Camera-type eye (tissue), 1 donor: ENCODE results near the gene GPRASP1. TPM values are rescaled to one million over a fixed set of nuclear protein-coding genes. Genes with fewer than 3 reads are reported as not detected.

ENCODE experiments used
- total RNA-seq: library from RNA; depleted of rRNA; stranded (reverse); fragments of >200 nt; gene quantifications from one replicate; pipeline ENCODE4 v1.2.3, GENCODE V29; 2014

GPRASP1 gene
- total RNA-seq, result 33.8 TPM

DNA sequence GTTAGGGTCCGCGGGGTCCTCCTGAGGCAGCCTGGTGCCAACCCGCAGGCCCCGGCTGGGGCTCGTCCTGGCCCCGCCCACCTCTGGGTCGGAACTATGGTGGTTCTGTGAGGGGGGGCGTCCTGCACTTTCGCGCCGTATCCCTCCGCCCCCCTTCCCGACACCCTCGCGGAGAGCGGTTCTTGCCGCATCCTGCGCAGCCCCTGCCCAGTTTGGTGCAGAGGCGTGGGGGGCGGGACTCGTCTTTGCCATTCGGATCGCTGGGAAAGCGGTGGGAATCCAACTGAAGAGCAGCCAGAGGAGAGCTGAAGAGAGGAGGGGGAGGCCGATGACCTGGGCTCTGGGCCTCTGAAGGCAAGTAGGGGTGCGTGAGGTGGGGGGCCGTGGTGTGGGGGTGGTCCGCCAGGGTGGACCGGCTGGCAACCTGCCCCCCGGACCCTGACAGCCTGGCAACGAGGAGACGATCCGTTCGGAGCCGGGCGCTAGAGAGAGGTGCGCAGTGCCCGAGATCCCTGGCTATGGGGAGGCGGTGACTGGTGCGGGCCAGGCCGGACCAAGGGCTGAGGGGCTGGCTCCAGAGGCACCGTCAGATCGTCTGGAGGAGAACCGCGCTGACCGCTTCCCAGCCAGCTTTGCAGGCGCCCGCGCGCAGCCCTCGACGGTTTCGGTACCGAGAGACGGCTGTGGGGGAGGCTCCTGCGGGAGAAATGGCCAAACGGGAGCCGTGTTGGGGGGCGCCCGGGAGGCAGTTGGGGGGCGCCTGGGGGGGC lies at the start of gene GPRASP1:
GPRASP1 (plus strand) TSS at position 242 of the 770 bp plus-strand sequence. CDS start 2,431 bp downstream, outside the sequence.

Other genes starting within 250 kb of the GPRASP1 start
- 0.44 TPM for gene NXF2B, start 211.5 kb upstream of the GPRASP1 start, total RNA-seq
- gene TCP11X2, start 179.7 kb upstream of the GPRASP1 start, total RNA-seq, result 6.8 TPM
- 24.7 TPM for gene TMSB15A, start 134.7 kb upstream of the GPRASP1 start, total RNA-seq
- gene ARMCX5, start 52.0 kb upstream of the GPRASP1 start, total RNA-seq, result 33.7 TPM
- 78.6 TPM for gene GPRASP2, start 61.0 kb downstream of the GPRASP1 start, total RNA-seq
- 24.7 TPM for gene GPRASP3, start 69.3 kb downstream of the GPRASP1 start, total RNA-seq